Stimulated activated CD4-positive, alpha-beta T cell treated with anti-CD3 and anti-CD28 coated beads, Interleukin-4, amount 100 ng/mL, for 48 hours (primary cell): ENCODE data around the gene SDSL.

Source experiments
- DNase-seq, 2 donors: peaks; one replicate each; pipeline ENCODE4 v3.0.0-alpha.2; 2020; ENCODE audit warnings: low read depth in 2 of 2

The SDSL gene

GRCh38 chr12:113468365-113469223 is 46.4 kb downstream of the SDSL start:
- no peak for DNase-seq

GRCh38 chr12:113469224-113469948 is 47.2 kb downstream of the SDSL start:
- no peak for DNase-seq

- no peak for DNase-seq
Measured at GRCh38 chr12:113469949-113470743, 48.0 kb downstream of the SDSL start.

- no peak for DNase-seq
Measured at GRCh38 chr12:113470871-113471618, 48.9 kb downstream of the SDSL start.

GRCh38 chr12:113471619-113472171 is 49.5 kb downstream of the SDSL start, which contains the start of gene LHX5:
Gene LHX5 (minus strand): TSS chr12:113471871. CDS start chr12:113471498, 373 bp downstream.
- no peak for DNase-seq

GRCh38 chr12:113472191-113473121 is 50.3 kb downstream of the SDSL start:
- no peak for DNase-seq

- no peak for DNase-seq
Measured at GRCh38 chr12:113473400-113473799, 51.2 kb downstream of the SDSL start.

- no peak for DNase-seq
Measured at GRCh38 chr12:113473942-113474341, 51.8 kb downstream of the SDSL start.

GRCh38 chr12:113474635-113475436 is 52.7 kb downstream of the SDSL start:
- no peak for DNase-seq

GRCh38 chr12:113475451-113476175 is 53.4 kb downstream of the SDSL start:
- no peak for DNase-seq

GRCh38 chr12:113476176-113476986 is 54.2 kb downstream of the SDSL start:
- no peak for DNase-seq

GRCh38 chr12:113477171-113477841 is 55.1 kb downstream of the SDSL start:
- no peak for DNase-seq

GRCh38 chr12:113477842-113478215 is 55.6 kb downstream of the SDSL start:
- no peak for DNase-seq

GRCh38 chr12:113478351-113479011 is 56.3 kb downstream of the SDSL start:
- no peak for DNase-seq

- DNase-seq, result no peak
Measured at GRCh38 chr12:113479216-113479589, 57.0 kb downstream of the SDSL start.

- no peak for DNase-seq
Measured at GRCh38 chr12:113479590-113480335, 57.6 kb downstream of the SDSL start.
